PC-3 (cell line): Measurements from ENCODE around the gene FANCD2.

Experiments
- EZH2 ChIP-seq: fragments of 300-600 bp; sonication (generic); IDR thresholded peaks from one replicate; pipeline ENCODE4 v1.6.1; 2017; ENCODE audit warnings: antibody characterized with exemption, mild to moderate bottlenecking, low read length; ENCODE audit not compliant: unreplicated experiment
- EZH2phosphoT487 ChIP-seq: fragments of 300-600 bp; sonication (generic); IDR thresholded peaks from 2 replicates; pipeline ENCODE4 v1.6.1; 2018; ENCODE audit warnings: mild to moderate bottlenecking, antibody characterized with exemption, low read length, borderline replicate concordance
- TF ChIP-seq, protein P1 (sequence below): fragments of 300-600 bp; sonication (generic); conservative IDR thresholded peaks from 2 replicates; pipeline ENCODE4 v1.5.1; 2017; ENCODE audit warnings: antibody characterized with exemption, low read depth, mild to moderate bottlenecking, low read length

GRCh38 chr3:10008588-10009344, 17.5 kb upstream of the FANCD2 start:
- TF ChIP-seq, protein P1, sequence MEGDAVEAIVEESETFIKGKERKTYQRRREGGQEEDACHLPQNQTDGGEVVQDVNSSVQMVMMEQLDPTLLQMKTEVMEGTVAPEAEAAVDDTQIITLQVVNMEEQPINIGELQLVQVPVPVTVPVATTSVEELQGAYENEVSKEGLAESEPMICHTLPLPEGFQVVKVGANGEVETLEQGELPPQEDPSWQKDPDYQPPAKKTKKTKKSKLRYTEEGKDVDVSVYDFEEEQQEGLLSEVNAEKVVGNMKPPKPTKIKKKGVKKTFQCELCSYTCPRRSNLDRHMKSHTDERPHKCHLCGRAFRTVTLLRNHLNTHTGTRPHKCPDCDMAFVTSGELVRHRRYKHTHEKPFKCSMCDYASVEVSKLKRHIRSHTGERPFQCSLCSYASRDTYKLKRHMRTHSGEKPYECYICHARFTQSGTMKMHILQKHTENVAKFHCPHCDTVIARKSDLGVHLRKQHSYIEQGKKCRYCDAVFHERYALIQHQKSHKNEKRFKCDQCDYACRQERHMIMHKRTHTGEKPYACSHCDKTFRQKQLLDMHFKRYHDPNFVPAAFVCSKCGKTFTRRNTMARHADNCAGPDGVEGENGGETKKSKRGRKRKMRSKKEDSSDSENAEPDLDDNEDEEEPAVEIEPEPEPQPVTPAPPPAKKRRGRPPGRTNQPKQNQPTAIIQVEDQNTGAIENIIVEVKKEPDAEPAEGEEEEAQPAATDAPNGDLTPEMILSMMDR: no peak
- no peak for TF ChIP-seq EZH2phosphoT487
- TF ChIP-seq EZH2: no peak
